Smooth muscle cell (in vitro differentiated cells): ENCODE measurements around the gene NADSYN1. TPM values are rescaled to one million over a fixed set of nuclear protein-coding genes. Genes with fewer than 3 reads are reported as not detected.
"Not testable (repeated sequence)": the region's sequence is repeated elsewhere in the genome, so short reads cannot be mapped to it uniquely, and the experiment has no call there.

Experiments
- DNase-seq: peaks from one replicate; lab custom pipeline; 2025; ENCODE audit not compliant: unreplicated experiment; lab: John Stamatoyannopoulos, UW
- H2AFZ ChIP-seq: fragments of 200-600 bp; sonication (generic); 2 replicates; pipeline ENCODE4 v1.6.0; 2016; ENCODE audit warnings: antibody characterized with exemption, low read depth, mild to moderate bottlenecking
- H3F3A ChIP-seq: fragments of 200-600 bp; sonication (generic); 2 replicates; pipeline ENCODE4 v1.6.0; 2017; ENCODE audit warnings: antibody characterized with exemption, low read depth
- H3K27ac ChIP-seq: fragments of 200-600 bp; sonication (generic); 2 replicates; pipeline ENCODE4 v1.5.1; 2016; ENCODE audit warnings: low read depth, mild to moderate bottlenecking
- H3K27me3 ChIP-seq: fragments of 200-600 bp; sonication (generic); 2 replicates; pipeline ENCODE4 v1.6.1; 2016; ENCODE audit warnings: low read depth, mild to moderate bottlenecking
- H3K36me3 ChIP-seq: fragments of 200-600 bp; sonication (generic); 2 replicates; pipeline ENCODE4 v1.5.1; 2016; ENCODE audit warnings: low read depth
- H3K4me1 ChIP-seq: fragments of 200-600 bp; sonication (generic); 2 replicates; pipeline ENCODE4 v1.5.1; 2016; ENCODE audit warnings: low read depth
- H3K4me2 ChIP-seq: fragments of 200-600 bp; sonication (generic); 2 replicates; pipeline ENCODE4 v1.6.0; 2016; ENCODE audit warnings: mild to moderate bottlenecking
- H3K4me3 ChIP-seq: fragments of 200-600 bp; sonication (generic); 2 replicates; pipeline ENCODE4 v1.5.1; 2016; ENCODE audit warnings: mild to moderate bottlenecking
- H3K79me2 ChIP-seq: fragments of 200-600 bp; sonication (generic); 2 replicates; pipeline ENCODE4 v1.6.0; 2016; ENCODE audit warnings: low read depth, mild to moderate bottlenecking
- H3K9ac ChIP-seq: fragments of 200-600 bp; sonication (generic); 2 replicates; pipeline ENCODE4 v1.6.0; 2016; ENCODE audit warnings: low read depth
- H3K9me3 ChIP-seq: fragments of 200-600 bp; sonication (generic); replicated peaks from 2 replicates; pipeline ENCODE4 v1.5.1; 2016; ENCODE audit warnings: low read depth
- H4K20me1 ChIP-seq: fragments of 200-600 bp; sonication (generic); 2 replicates; pipeline ENCODE4 v1.6.0; 2016; ENCODE audit warnings: low read depth
- CTCF ChIP-seq: fragments of 200-600 bp; sonication (generic); IDR thresholded peaks from 2 replicates; pipeline ENCODE4 v1.5.1; 2017; ENCODE audit warnings: borderline replicate concordance, mild to moderate bottlenecking, antibody characterized with exemption; ENCODE audit not compliant: insufficient read depth, poor library complexity, severe bottlenecking
- WGBS: methylation state at CpG from one replicate; pipeline ENCODE4 v1.1.7; 2016; ENCODE audit warnings: low lambda C conversion rate; 5-methylcytosine and 5-hydroxymethylcytosine counted together
- polyA plus RNA-seq: library from polyadenylated mRNA; unstranded; fragments of >200 nt; fragmentation: Nextera tagmentation; extraction: Ambion mirVana; gene quantifications from 2 replicates; pipeline ENCODE4 v1.2.1, GENCODE V29; 2016
- total RNA-seq: library from RNA; depleted of rRNA; stranded (reverse); fragments of >200 nt; gene quantifications from 2 replicates; pipeline ENCODE4 v1.2.3, GENCODE V29; 2014

The NADSYN1 gene
- total and polyA plus RNA-seq, 2 experiments from 2014 or later = 30.2 to 33.8 TPM

GRCh38 chr11:71537537-71537936 lies 84.5 kb downstream of the NADSYN1 start:
- DNase-seq = no peak
- H3K9ac ChIP-seq = no peak overlapping the region
- H3K79me2 ChIP-seq = no peaks in the 10 kb centered on the region
- no peaks in the 10 kb centered on the region for H3K36me3 ChIP-seq
- 92% methylated on average over 9 of the region's 9 CpGs for WGBS
- no peaks in the 10 kb centered on the region for H3K27me3 ChIP-seq
- H2AFZ ChIP-seq = no peak overlapping the region
- no peaks in the 10 kb centered on the region for H3K4me1 ChIP-seq
- H3K27ac ChIP-seq = no peak overlapping the region
- no peaks in the 10 kb centered on the region for H4K20me1 ChIP-seq
- no peak overlapping the region for H3K4me2 ChIP-seq
- no peaks in the 10 kb centered on the region for H3K9me3 ChIP-seq
- no peaks in the 10 kb centered on the region for H3F3A ChIP-seq
- H3K4me3 ChIP-seq = no peak overlapping the region
- no peak for TF ChIP-seq CTCF

GRCh38 chr11:71537977-71538665 lies 85.1 kb downstream of the NADSYN1 start, which contains the start of gene KRTAP5-8:
KRTAP5-8 (plus strand) TSS chr11:71538025; CDS start chr11:71538056, 31 bp downstream.
- WGBS = 94% methylated on average over 3 of the region's 4 CpGs
- H3K36me3 ChIP-seq, H3K4me3 ChIP-seq, H3K4me1 ChIP-seq, H3K27me3 ChIP-seq, H3F3A ChIP-seq, DNase-seq, H3K27ac ChIP-seq, H3K9ac ChIP-seq, H3K9me3 ChIP-seq, H4K20me1 ChIP-seq, H2AFZ ChIP-seq, H3K4me2 ChIP-seq, H3K79me2 ChIP-seq: not testable (repeated sequence)

DNA sequence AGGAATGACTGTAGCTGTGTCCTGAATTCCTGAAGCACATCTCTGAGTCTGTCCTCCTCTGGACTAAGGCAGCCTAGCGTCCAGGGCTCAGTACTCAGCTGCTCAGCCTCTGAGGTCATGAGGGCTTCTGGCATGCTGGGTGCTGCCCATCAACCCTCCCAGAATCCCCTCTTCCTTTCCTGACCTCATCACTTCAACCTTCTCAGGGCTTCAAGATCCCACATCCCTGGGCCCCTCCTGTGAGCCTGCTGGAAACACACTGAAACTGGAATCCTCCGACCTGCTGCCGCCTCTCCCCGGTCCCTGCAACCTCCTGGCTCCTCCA lies 85.6 kb downstream of the NADSYN1 start:
- H3K9ac ChIP-seq = no peak overlapping the region
- no peaks in the 10 kb centered on the region for H3K4me1 ChIP-seq
- H3K79me2 ChIP-seq = no peaks in the 10 kb centered on the region
- no peak for TF ChIP-seq CTCF
- WGBS = 84% methylated on average over 4 of the region's 4 CpGs
- H3K9me3 ChIP-seq = no peaks in the 10 kb centered on the region
- no peak overlapping the region for H3K4me2 ChIP-seq
- no peaks in the 10 kb centered on the region for H4K20me1 ChIP-seq
- no peak overlapping the region for H3K27ac ChIP-seq
- no peak overlapping the region for H3K4me3 ChIP-seq
- H3K27me3 ChIP-seq = no peaks in the 10 kb centered on the region
- DNase-seq = no peak
- H3F3A ChIP-seq = no peaks in the 10 kb centered on the region
- no peak overlapping the region for H2AFZ ChIP-seq
- H3K36me3 ChIP-seq = no peaks in the 10 kb centered on the region

- no peak overlapping the region for H3K27ac ChIP-seq
Observed at GRCh38 chr11:71539017-71539416, 86.0 kb downstream of the NADSYN1 start.

DNA sequence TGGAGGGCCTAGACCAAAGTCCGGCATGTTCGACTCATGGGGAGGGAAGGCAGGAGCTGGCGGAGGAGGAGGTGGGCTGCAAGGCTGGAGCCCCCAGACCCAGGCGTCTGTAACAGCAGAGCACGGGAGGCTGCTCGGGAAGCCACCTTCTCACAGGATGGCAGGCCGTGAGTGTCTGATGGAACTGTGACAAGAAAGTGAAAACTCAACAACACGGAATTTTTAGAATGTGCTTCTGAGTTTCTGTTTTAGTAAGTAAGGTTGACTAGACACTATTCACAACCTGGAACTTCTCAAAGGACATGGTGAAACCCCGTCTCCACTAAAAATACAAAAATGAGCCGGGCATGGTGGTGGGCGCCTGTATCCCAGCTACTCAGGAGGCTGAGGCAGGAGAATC lies 87.0 kb downstream of the NADSYN1 start:
- H3K27me3 ChIP-seq, H4K20me1 ChIP-seq, H3K4me1 ChIP-seq, H2AFZ ChIP-seq, H3K4me3 ChIP-seq, H3K9me3 ChIP-seq, H3K27ac ChIP-seq, H3K4me2 ChIP-seq, H3K36me3 ChIP-seq, H3K79me2 ChIP-seq, H3K9ac ChIP-seq, H3F3A ChIP-seq, DNase-seq: not testable (repeated sequence)
- WGBS = 92% methylated on average over 11 of the region's 11 CpGs

More at GRCh38 chr11:71539017-71539416, 86.0 kb downstream of the NADSYN1 start:
- Histone ChIP-seq H3K9ac (no peak overlapping the region), H3K4me3 (no peak overlapping the region), H2AFZ (no peak overlapping the region), H3K79me2 (no peaks in the 10 kb centered on the region), H3F3A (no peaks in the 10 kb centered on the region), H3K9me3 (no peaks in the 10 kb centered on the region), H3K4me2 (no peak overlapping the region), H4K20me1 (no peaks in the 10 kb centered on the region), H3K4me1 (no peaks in the 10 kb centered on the region), H3K36me3 (no peaks in the 10 kb centered on the region), H3K27me3 (no peaks in the 10 kb centered on the region)
- TF ChIP-seq CTCF = no peak
- DNase-seq = no peak
- WGBS = 95% methylated on average over 11 of the region's 11 CpGs

- H3K27me3 ChIP-seq, H4K20me1 ChIP-seq, H3K9ac ChIP-seq, H3F3A ChIP-seq, DNase-seq, H3K79me2 ChIP-seq, H2AFZ ChIP-seq, H3K9me3 ChIP-seq, H3K4me1 ChIP-seq, H3K27ac ChIP-seq, H3K36me3 ChIP-seq, H3K4me2 ChIP-seq, H3K4me3 ChIP-seq: not testable (repeated sequence)
- 90% methylated on average over 9 of the region's 9 CpGs for WGBS
Observed at GRCh38 chr11:71540521-71541304, 87.7 kb downstream of the NADSYN1 start.
